Activated CD8-positive, alpha-beta memory T cell treated with anti-CD3 and anti-CD28 coated beads, Interleukin-2, amount 50 U/mL, for 24 hours (primary cell): ENCODE measurements around the gene PKP3.
A peak's percentile ranks its signal among the peaks of the same experiment; 100 is the strongest.
"Not testable (repeated sequence)": the region's sequence is repeated elsewhere in the genome, so short reads cannot be mapped to it uniquely, and the experiment has no call there.

Experiments used
- DNase-seq: peaks from one replicate; pipeline ENCODE4 v3.0.0-alpha.2; 2020; ENCODE audit errors: extremely low read depth

Gene PKP3

GRCh38 chr11:394858-395655 lies 1.0 kb downstream of the PKP3 start:
- no peak for DNase-seq

DNA sequence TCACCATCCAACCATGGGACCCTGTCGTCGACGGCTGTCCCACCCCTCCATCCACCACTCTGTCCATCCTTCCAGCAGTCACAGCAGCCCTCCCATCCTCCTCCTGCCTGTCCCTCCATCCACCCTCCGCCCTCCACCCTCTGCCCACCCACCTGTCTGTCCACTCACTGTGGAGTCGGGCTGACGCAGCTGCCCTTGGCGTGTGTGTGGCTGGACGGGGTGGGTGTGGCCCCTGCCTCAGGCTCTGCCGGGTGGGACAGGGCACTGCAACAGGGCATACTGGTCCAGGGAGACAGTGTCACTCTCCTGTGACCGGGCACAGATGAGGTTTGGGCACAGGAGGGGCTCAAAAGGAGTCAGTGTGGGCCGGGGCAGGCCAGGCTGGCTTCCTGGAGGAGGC lies 1.9 kb downstream of the PKP3 start:
- no peak for DNase-seq

GRCh38 chr11:396511-396947 lies 2.5 kb downstream of the PKP3 start:
- DNase-seq, result no peak

GRCh38 chr11:396948-397548 lies 3.0 kb downstream of the PKP3 start:
- DNase-seq, result no peak

DNA sequence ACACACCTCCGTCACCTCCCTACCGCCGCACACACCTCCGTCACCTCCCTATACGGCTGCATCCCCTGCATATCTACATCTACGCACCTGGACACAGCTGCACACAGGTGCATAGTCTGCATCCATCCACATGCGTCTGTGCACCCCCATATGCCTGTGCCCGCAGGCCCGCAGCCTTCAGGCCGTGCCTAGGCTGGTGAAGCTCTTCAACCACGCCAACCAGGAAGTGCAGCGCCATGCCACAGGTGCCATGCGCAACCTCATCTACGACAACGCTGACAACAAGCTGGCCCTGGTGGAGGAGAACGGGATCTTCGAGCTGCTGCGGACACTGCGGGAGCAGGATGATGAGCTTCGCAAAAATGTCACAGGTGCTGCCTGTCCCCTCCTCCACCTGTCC lies 4.8 kb downstream of the PKP3 start:
- no peak for DNase-seq

DNA sequence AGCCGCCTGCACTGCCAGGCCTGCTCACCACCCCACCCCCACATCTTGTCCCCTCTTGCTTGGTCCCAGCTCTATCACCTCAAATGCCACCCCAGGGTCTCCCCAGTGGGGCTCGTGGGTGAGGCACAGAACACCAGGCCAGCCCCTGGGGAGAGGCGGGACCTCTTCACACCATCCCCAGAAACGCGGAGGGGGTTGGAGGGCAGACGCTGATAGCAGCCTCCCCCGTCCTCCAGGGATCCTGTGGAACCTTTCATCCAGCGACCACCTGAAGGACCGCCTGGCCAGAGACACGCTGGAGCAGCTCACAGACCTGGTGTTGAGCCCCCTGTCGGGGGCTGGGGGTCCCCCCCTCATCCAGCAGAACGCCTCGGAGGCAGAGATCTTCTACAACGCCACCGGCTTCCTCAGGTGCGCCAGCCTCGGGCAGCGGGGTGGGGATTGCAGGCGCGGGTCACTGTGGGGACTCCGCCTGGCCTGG lies 5.8 kb downstream of the PKP3 start:
- DNase-seq, result no peak

- DNase-seq, result no peak
These were observed 6.3 kb downstream of the PKP3 start for GRCh38 chr11:400241-400689.

DNA sequence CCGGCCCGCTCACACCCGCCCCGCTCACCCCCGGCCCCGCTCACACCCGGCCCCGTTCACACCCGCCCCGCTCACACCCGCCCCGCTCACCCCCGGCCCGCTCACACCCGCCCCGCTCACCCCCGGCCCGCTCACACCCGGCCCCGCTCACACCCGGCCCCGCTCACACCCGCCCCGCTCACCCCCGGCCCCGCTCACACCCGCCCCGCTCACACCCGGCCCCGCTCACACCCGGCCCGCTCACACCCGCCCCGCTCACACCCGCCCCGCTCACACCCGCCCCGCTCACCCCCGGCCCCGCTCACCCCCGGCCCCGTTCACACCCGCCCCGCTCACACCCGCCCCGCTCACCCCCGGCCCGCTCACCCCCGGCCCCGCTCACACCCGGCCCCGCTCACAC lies 7.2 kb downstream of the PKP3 start:
- DNase-seq, result not testable (repeated sequence)

- DNase-seq, result no peak
These were observed 9.2 kb downstream of the PKP3 start for GRCh38 chr11:403021-403760.

- no peak for DNase-seq
These were observed 9.9 kb downstream of the PKP3 start for GRCh38 chr11:403761-404431.

DNA sequence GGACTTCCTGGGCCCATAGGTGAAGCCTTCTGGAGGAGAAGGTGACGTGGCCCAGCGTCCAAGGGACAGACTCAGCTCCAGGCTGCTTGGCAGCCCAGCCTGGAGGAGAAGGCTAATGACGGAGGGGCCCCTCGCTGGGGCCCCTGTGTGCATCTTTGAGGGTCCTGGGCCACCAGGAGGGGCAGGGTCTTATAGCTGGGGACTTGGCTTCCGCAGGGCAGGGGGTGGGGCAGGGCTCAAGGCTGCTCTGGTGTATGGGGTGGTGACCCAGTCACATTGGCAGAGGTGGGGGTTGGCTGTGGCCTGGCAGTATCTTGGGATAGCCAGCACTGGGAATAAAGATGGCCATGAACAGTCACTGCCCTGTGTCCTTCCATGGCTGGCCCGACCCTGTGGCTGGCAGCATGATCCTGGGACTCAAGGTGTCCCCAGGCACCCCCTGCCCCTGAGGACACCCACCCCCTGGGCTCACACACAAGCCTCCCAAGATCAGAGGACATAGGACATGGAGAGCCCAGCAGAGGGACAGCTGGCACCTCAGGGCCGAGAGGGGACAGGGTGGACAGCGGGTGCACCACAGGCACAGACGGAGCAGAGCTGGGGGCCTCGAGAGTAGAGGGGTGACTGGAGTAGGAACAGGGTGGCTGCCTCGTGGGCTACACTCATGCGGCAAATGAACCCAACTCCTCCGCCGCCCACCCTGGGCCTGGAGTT lies 10.7 kb downstream of the PKP3 start:
- DNase-seq, result no peak

GRCh38 chr11:405323-405953 lies 11.4 kb downstream of the PKP3 start:
- no peak for DNase-seq

DNA sequence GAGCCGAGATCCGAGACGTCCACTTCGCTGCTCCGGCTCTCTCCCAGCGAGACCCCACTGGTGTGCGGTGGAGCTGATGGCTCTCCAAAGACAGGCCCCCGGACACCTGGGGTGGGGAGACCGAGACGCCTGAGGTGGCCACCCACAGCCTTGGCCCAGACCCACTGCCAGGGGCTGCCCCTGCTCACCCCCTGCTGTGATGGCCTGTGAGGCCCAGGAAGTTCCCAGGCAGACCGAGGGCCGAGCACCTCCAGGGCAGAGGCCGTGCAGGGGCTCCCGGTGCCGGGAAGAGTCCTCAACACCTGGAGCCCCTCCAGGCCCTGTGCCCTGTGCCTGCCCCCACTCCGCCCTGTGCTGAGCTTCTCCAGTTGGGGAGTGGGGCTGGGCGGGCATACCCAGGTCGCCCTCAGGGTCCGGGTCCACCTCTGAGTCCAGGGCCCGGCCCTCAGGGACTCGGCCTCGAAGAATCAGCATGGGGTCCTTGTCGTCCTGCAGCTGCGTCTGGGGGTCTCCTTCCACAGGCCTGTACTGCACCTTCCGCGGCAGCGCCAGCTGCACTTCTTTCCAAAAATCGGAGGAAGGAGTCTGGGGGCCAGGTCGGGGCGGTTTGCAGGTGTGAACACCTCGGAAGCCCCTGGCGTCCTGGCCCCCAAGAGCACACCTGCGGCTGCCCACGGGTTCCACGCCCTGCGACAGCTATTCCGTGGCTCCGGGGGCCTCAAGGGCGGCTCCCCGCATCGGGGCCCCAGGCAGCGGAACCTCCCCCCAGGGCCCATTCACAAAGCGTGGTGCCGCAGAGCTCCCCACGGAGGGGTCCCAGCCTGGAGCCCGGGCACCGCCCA lies 12.2 kb downstream of the PKP3 start:
- no peak for DNase-seq

GRCh38 chr11:406796-407650 lies 13.0 kb downstream of the PKP3 start:
- peak; percentile 81 for DNase-seq

DNA sequence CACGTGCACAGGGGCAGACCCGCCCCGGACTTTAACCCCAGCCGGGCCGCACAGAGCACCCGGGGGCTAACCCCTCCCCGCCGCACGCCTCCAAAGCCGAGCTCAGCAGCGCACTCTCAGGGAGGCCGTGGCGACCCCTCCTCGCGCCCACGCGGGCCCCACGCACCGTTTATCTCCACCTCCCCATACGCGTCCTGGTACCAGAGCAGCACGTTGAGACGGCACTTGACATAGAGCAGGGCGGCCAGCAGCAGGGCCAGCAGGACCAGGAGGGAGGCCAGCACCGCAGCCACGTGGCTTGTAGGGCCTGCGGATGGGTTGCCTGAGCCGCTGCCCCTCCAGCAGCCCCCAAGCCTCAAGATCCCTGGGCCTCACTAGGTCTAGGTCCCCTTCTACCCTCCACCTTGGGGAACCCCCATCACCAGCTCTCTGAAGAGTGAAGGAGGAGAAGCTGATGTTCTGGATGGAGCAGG lies 13.7 kb downstream of the PKP3 start:
- no peak for DNase-seq

- DNase-seq, result no peak
These were observed 14.4 kb downstream of the PKP3 start for GRCh38 chr11:408154-409007.

DNA sequence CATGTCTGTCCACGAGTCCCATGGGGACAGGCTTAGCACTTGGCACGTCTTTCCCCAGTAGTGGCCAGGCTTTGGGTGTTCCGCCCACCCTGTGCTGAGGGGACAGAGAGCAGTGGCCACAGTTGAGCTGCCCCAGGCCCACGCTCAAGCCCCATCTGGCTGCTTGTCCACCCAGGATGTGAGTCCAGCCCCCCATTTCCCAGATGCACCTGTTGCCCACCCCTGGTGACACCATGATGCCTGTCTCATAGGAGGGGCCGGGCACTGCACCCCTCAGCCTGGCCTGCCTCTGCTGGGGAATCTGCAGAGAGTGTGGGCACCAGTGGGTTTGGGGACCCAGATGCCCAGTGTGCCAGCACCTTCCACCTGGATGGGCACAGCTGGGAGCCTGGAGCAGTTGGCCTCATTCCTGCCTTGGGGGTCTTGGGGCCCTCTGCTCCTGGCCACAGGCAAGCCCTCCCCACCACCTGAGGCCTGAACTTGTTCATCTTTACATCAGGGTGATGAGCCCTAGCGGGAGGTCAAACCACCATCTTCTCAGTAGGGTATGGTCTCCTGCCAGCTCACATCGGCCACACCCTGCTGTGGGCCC lies 15.1 kb downstream of the PKP3 start:
- no peak for DNase-seq
